BE2C (cell line): ENCODE results near the gene SCAMP3.
"Not testable (repeated sequence)": the region's sequence is repeated elsewhere in the genome, so short reads cannot be mapped to it uniquely, and the experiment has no call there.

Source experiments
- DNase-seq: peaks from one replicate; pipeline ENCODE4 v3.0.0-alpha.2; 2020
- H3K27me3 ChIP-seq: fragments of 250-450 bp; sonication (Bioruptor Pico); 2 replicates; pipeline ENCODE4 v1.5.1; 2020; ENCODE audit warnings: mild to moderate bottlenecking
- H3K36me3 ChIP-seq: fragments of 250-450 bp; sonication (Bioruptor Pico); 2 replicates; pipeline ENCODE4 v1.5.1; 2020; ENCODE audit warnings: mild to moderate bottlenecking
- H3K4me1 ChIP-seq: fragments of 250-450 bp; sonication (Bioruptor Pico); 2 replicates; pipeline ENCODE4 v1.5.1; 2020
- H3K4me3 ChIP-seq: 2 replicates; pipeline ENCODE4 v1.5.1; 2011; ENCODE audit warnings: low read depth, low read length
- H3K9me3 ChIP-seq: fragments of 250-450 bp; sonication (Bioruptor Pico); 2 replicates; pipeline ENCODE4 v1.5.1; 2020
- TF ChIP-seq, protein P1 (sequence below): IDR thresholded peaks from 2 replicates; pipeline ENCODE4 v1.5.1; 2012; ENCODE audit warnings: mild to moderate bottlenecking, low read depth, low read length

SCAMP3 gene

DNA sequence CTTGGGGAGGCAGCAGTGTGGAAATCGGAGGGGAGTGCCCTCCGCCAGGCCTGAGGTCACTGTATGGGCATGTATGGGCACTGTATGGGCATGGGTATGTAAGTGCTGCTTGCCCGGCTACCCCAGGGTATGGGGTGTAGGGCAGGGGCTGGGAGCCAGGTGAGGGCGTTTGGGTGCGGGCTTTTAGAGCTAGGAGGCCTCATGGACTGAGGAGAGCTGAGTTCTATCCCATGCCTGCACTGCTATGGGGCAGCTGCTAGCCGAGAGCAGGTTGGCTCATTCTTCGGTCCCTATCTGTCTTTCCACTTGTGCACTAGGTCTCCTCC is 33.7 kb upstream of the SCAMP3 start:
- Histone ChIP-seq H3K36me3 (no peaks in the 10 kb centered on the region), H3K4me1 (no peaks in the 10 kb centered on the region), H3K4me3 (no peak overlapping the region), H3K27me3 (no peaks in the 10 kb centered on the region), H3K9me3 (no peaks in the 10 kb centered on the region)
- TF ChIP-seq, protein P1, sequence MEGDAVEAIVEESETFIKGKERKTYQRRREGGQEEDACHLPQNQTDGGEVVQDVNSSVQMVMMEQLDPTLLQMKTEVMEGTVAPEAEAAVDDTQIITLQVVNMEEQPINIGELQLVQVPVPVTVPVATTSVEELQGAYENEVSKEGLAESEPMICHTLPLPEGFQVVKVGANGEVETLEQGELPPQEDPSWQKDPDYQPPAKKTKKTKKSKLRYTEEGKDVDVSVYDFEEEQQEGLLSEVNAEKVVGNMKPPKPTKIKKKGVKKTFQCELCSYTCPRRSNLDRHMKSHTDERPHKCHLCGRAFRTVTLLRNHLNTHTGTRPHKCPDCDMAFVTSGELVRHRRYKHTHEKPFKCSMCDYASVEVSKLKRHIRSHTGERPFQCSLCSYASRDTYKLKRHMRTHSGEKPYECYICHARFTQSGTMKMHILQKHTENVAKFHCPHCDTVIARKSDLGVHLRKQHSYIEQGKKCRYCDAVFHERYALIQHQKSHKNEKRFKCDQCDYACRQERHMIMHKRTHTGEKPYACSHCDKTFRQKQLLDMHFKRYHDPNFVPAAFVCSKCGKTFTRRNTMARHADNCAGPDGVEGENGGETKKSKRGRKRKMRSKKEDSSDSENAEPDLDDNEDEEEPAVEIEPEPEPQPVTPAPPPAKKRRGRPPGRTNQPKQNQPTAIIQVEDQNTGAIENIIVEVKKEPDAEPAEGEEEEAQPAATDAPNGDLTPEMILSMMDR: no peak
- no peak for DNase-seq

DNA sequence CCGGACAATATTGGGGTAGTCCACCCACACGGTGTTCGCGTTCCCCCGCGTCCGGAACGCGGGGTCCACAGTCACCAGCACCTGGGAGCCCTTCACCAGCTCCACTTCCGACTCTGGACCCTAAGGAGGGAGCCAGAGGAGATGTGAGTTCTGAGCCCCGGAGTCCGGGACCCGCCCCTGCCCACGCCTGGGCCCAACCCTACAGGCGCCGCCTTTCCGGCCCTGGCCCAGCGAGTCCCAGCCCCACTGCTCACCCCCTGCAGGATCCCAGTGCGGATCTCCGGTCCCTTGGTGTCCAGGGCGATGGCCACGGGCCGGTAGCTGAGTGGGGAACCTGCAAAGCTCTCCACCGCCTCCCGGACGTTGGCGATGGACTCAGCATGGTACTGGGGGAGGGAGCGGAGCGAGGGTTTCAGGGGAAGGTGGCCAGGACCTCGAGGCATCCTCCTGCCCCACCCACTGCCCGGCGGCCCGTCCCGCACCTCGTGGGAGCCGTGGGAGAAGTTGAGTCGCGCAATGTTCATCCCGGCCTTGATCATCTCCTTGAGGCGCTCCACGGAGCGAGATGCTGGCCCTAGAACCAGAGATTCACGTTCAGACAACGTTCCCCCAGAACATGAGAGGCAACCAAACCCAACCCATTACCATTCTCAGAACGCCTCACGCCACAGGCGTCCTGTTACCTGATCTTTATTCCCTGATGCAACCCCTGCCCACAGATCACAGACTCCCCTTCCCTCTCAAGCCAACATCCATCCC is 33.2 kb upstream of the SCAMP3 start:
- no peaks in the 10 kb centered on the region for H3K27me3 ChIP-seq
- H3K9me3 ChIP-seq: no peaks in the 10 kb centered on the region
- TF ChIP-seq, protein P1: no peak
- no peaks in the 10 kb centered on the region for H3K4me1 ChIP-seq
- no peak overlapping the region for H3K4me3 ChIP-seq
- no peaks in the 10 kb centered on the region for H3K36me3 ChIP-seq
- DNase-seq: no peak

DNA sequence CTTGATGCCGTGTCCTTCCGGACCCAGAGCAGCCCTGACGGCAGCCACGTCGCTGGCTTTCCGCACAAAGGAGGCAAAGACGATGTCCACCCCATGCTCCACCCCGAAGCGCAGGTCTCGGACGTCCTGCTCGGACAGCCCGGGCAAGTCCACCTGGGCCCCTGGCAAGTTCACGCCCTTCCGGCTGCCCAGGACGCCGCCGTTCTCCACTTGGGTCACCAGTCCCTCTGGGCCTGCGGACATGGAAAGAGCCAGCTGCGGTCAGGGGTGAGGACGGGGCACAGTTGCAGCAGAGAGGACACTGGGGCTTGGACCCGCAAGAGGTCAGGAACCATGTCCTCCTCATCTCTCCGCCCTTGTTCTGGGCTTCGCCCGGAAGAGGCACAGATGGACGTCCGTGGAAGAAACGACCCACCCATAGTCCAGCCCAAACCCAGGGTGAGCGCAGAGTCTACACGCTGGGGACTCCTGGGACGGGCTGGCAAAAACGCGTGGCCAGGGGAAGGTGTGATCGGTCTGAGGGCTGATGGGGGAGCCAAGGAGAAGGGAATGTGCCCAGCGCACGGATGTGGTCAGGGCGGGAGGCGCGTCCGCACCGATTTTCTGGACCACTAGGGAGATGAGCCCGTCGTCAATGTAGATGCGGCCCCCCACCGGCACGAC is 32.5 kb upstream of the SCAMP3 start:
- Histone ChIP-seq H3K36me3 (no peaks in the 10 kb centered on the region), H3K9me3 (no peaks in the 10 kb centered on the region), H3K4me1 (no peaks in the 10 kb centered on the region), H3K4me3 (no peak overlapping the region), H3K27me3 (no peaks in the 10 kb centered on the region)
- DNase-seq: no peak
- TF ChIP-seq, protein P1: no peak

DNA sequence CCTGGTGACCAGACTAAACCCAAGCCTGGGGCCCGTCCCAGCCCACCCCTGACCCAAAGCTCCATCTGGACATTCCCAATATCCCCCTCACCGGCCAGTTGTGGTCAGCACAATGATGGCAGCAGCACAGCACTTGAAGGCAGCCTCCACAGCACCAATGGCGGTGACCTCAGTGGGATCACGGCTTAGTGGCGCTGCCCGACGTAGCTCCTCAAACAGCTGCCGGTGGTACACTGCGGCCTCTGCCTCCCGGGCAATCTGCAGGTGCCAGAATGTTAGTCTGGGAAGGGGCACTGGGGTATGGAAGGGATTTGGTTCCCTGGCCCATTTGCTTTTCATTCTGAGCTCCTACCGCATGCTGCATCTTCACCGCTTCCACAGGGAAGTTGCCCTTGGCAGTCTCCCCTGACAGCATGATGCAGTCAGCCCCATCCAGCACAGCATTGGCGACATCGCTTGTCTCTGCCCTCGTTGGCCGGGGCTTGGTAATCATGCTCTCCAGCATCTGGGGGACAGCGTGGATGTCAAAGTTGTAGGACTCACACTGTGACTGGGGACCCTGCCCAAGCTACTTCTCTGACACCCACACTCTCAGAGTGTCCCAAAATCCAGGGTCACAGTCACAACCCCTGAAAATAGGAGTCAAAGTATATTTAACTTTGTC is 31.1 kb upstream of the SCAMP3 start:
- no peak overlapping the region for H3K4me3 ChIP-seq
- H3K36me3 ChIP-seq: no peaks in the 10 kb centered on the region
- H3K9me3 ChIP-seq: no peaks in the 10 kb centered on the region
- TF ChIP-seq, protein P1: no peak
- H3K27me3 ChIP-seq: no peaks in the 10 kb centered on the region
- H3K4me1 ChIP-seq: no peaks in the 10 kb centered on the region
- DNase-seq: no peak

DNA sequence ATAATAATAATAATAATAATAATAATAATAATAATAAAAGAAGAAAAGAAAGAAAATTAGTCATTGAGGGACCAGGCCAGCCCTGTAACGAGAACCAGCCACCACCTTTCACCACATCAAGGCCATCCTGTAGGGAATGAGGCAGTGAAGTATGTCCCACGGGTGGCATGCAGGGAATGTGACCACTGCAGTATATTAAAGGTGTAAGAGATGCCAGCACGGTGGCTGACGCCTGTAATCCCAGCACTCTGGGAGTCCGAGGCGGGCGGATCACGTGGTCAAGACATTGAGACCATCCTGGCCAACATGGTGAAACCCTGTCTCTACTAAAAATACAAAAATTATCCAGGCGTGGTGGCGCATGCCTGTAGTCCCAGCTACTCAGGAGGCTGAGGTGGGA is 28.8 kb upstream of the SCAMP3 start:
- H3K4me3 ChIP-seq, H3K36me3 ChIP-seq, H3K4me1 ChIP-seq, DNase-seq, H3K9me3 ChIP-seq, H3K27me3 ChIP-seq: not testable (repeated sequence)

DNA sequence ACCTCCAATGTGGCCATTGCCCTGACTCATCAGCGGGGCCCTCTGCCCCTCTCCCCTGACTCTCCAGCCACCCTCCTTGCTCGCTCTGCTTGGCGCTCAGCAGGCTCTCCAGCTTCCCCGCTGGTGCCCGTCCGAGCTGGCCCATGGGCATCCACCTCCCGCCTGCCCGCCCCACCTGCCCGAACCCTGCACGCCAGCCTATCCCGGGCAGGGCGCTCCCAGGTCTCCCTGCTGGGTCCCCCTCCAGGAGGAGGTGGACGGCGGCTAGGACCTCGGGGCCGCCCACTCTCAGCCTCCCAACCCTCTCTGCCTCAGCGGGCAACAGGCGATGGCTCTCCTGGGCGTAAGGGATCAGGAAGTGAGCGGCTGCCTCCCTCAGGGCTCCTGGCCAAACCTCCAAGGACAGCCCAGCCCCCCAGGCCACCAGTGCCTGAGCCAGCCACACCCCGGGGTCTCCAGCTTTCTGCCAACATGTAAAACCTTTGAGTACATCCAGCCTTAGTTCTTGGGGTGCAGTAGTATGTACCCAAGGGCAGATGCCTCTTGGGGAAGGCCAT is 25.9 kb upstream of the SCAMP3 start:
- H3K27me3 ChIP-seq: no peaks in the 10 kb centered on the region
- H3K4me3 ChIP-seq: no peak overlapping the region
- no peaks in the 10 kb centered on the region for H3K9me3 ChIP-seq
- H3K36me3 ChIP-seq: no peaks in the 10 kb centered on the region; the same call in none of the 2 replicates
- TF ChIP-seq, protein P1: no peak
- H3K4me1 ChIP-seq: no peaks in the 10 kb centered on the region
- no peak for DNase-seq
